Neural cell (in vitro differentiated cells): ENCODE measurements around the gene KRTAP2-4.

Experiments
- CTCF ChIP-seq: fragments of 450-650 bp; IDR thresholded peaks from 2 replicates; pipeline ENCODE4 v1.5.1; 2014; ENCODE audit warnings: antibody characterized with exemption, mild to moderate bottlenecking, moderate library complexity; ENCODE audit not compliant: poor library complexity, severe bottlenecking
- EP300 ChIP-seq: fragments of 450-650 bp; conservative IDR thresholded peaks from 2 replicates; pipeline ENCODE4 v1.6.1; 2014; ENCODE audit warnings: antibody characterized with exemption, mild to moderate bottlenecking, moderate library complexity; ENCODE audit not compliant: poor library complexity, severe bottlenecking
- EZH2 ChIP-seq: fragments of 200-600, 300-800 bp; shearing (Covaris generic), sonication (generic); IDR thresholded peaks from 2 replicates; pipeline ENCODE4 v1.6.1; 2014; ENCODE audit warnings: antibody characterized with exemption, low read length, borderline replicate concordance, mild to moderate bottlenecking; ENCODE audit not compliant: insufficient read depth, poor library complexity, severe bottlenecking
- MXI1 ChIP-seq: fragments of 450-650 bp; conservative IDR thresholded peaks from 2 replicates; pipeline ENCODE4 v1.6.1; 2014; ENCODE audit warnings: antibody characterized with exemption, mild to moderate bottlenecking; ENCODE audit not compliant: poor library complexity, severe bottlenecking
- POLR2AphosphoS5 ChIP-seq: IDR thresholded peaks from 2 replicates; pipeline ENCODE4 v1.6.1; 2012
- REST ChIP-seq: IDR thresholded peaks from 2 replicates; pipeline ENCODE4 v1.6.1; 2012; ENCODE audit warnings: borderline replicate concordance
- SMC3 ChIP-seq: fragments of 450-650 bp; conservative IDR thresholded peaks from 2 replicates; pipeline ENCODE4 v1.6.1; 2014; ENCODE audit warnings: antibody characterized with exemption, mild to moderate bottlenecking, moderate library complexity; ENCODE audit not compliant: poor library complexity
- TAF1 ChIP-seq: IDR thresholded peaks from 2 replicates; pipeline ENCODE4 v1.6.1; 2012; ENCODE audit warnings: low read depth

- TF ChIP-seq CTCF (no peak), EP300 (no peak), MXI1 (no peak), SMC3 (no peak), EZH2 (no peak), POLR2AphosphoS5 (no peak), TAF1 (no peak), REST (no peak)
Observed at GRCh38 chr17:41111151-41111885, 45.6 kb upstream of the KRTAP2-4 start.
